NCI-H2196 treated with DMSO at 0.1 percent for 48 hours (cell line): Measurements from ENCODE around the gene PGAP3.
"Not testable (repeated sequence)": the region's sequence is repeated elsewhere in the genome, so short reads cannot be mapped to it uniquely, and the experiment has no call there.

Experiments
- DNase-seq: peaks from one replicate; lab custom pipeline; 2025; ENCODE audit not compliant: unreplicated experiment; lab: John Stamatoyannopoulos, UW

The PGAP3 gene, protein sequence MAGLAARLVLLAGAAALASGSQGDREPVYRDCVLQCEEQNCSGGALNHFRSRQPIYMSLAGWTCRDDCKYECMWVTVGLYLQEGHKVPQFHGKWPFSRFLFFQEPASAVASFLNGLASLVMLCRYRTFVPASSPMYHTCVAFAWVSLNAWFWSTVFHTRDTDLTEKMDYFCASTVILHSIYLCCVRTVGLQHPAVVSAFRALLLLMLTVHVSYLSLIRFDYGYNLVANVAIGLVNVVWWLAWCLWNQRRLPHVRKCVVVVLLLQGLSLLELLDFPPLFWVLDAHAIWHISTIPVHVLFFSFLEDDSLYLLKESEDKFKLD

DNA sequence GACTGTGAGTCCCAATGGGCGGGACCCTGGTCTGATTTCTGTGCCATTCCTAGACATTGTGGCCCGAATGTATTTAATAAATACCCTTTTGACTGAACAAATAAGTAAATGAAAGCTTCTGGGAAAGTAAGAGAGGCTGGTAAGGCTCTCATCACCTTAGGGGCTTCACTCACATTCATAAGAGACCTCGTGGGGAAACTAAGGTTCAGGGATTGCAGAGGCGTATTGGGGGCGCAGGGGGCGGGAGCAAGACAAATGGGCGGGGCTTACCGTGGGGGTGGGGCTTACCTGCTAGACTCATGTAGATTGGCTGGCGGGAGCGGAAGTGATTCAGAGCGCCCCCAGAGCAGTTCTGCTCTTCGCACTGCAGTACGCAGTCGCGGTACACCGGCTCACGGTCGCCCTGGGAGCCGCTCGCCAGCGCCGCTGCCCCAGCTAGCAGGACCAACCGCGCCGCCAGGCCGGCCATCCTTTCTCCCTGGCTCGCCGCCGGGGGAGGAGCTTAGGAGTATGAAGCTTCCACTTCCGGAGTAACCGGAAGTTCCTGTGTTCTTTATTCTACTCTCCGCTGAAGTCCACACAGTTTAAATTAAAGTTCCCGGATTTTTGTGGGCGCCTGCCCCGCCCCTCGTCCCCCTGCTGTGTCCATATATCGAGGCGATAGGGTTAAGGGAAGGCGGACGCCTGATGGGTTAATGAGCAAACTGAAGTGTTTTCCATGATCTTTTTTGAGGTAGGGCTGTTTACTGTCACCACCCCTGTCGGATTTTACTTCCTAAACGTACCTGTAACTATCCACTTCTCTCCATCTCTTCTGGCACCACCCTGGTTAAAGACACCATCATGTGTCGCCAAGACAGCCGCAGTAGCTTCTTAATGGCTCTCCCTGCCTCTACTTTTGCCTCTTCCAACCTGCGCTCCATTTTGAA, at the start of gene PGAP3:
Gene PGAP3, minus strand, starts transcription at position 512 of the 929 bp plus-strand sequence. Its CDS starts 43 bp downstream, at position 469.
- peak; percentile 82 for DNase-seq

DNA sequence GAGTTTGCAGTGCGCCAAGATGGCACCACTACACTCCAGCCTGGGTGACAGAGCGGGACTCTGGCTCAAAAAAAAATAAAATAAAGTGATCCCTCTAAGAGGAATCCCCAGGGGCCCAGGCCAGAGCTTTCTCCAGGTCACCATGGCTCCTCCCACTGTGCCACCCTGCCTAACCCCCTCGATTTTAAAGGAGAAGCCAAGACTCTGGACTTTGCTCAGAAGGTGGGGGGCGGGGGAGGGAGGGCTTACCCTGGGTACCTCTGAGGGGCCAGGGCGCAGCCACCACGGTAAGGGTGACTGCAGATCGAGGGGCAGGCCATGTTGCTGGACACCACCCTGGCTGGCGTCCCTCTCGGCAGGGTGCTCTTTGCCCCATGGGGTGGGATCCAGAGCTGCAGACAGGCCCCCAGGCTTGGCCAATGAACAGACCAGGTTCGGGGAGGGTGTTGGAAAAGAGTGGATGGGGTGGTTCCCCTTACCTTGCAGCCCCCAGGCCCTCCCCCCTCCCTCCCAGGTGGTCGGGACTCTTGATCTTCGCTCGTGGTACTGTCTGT, 49.4 kb upstream of the PGAP3 start:
- no peak for DNase-seq

DNA sequence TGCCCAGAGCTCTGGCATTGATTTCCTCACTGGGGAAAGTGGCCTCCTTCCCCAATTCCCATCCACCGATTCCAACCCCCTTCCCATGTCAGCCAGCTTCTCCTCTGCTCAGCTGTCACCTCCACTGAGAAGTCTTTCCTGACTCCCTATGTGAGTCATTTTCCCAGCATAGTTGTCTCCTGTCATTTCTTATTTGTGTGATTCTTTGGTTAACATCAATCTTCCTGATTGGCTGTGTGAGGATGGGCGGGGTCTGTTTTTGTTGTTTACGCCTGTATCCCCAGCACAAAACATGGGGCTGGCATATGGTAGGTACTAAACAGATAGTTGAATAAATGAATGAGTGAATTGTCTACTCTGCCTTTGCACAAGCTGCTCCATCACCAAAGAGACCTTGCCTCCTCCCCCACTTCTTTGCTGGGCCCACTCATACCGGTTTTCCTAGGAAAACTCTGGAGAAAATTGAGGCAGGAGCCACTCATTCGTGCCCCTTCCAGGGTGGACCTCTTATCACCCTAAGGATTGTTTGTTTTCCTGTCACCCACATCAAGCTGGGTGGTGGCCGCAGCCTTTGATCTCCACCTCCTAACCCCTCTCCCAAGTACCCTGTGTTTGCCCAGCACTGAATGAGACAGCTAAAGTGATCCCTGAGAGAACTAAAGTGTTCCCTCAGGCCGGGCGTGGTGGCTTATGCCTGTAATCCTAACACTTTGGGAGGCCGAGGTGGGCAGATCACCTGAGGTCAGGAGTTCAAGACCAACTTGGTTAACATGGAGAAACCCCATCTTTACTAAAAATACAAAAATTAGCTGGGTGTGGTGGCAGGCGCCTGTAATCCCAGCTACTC, 48.7 kb upstream of the PGAP3 start:
- no peak for DNase-seq

DNA sequence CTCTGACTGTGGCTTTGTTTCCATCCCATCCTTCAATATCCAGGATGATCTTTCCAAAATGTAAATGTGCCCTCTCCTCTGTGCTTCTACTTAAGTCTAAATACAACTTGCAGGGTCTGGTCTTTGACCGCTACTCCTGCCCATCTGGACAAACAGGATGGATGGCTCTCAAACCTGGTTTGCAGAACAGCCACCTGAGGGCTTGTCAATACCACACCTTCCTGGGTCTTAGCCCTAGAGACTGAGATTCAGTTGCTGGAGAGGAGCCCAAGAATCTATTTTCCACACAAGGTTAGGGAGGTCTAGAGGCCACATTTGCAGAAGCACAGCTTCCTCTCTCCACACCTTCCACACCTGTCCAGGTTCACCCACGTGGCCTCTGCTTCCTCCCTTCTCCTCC, 48.0 kb upstream of the PGAP3 start:
- no peak for DNase-seq

DNA sequence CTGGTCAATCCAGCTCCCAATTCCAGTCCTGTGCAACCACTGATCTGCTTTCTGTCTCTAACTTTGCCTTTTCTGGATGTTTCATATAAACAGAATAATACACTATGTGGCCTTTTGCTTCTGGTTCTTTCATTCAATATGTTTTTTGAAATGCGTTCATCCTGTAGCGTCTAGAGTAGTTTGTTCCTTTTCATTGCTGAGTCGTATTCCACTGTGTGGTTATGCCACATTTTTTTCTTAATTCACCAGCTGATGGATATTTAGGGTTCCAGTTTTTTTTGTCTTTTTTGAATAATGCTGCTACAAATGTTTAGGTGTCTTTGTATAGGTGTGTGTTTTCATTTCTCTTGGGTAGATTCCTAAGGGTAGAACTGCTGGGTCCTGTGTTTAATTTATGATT, 44.7 kb upstream of the PGAP3 start:
- no peak for DNase-seq

DNA sequence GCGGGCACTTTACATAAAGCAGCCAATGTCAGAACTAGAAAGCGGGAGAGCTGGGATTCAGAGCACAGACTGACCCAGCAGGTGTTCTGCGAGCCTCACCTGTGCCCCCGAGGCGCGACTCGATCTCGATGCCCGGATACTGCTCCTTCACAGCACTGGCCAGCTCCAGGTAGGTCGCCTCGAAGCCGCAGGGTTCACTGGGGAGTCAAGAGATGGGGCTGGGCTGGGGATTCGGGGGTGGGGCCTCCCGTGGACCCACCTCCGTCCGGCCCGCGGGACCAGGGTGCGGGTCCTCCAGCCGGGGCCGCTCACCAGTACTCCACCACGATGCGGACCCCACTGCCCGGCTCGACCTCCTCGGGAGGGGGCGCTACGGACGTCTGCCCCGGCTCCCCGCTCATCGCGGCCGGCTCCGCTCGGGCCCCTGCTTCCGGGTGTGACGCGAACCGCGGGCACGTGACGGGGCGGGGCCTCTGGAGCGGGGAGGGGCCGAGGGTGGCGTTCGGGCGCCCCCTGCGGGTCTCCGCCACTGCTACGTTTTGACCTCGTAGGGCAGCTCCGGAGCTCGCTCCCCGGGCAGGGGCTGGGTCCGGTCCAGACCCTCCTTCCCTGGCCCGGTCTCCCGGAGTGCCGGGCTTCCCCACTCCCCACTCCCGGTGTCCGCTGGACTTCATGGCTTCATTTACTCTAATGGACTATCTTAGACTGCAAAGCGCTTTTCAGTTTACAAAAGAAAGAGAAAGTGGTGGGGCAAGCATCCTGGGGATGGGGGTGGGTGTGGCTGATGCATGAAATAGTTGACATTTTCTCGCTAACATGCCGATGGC, 42.5 kb upstream of the PGAP3 start, which contains the start of gene MIEN1:
Gene MIEN1, minus strand, starts transcription at position 438 of the 827 bp plus-strand sequence. Its CDS starts 37 bp downstream, at position 401.
- peak; percentile 49 for DNase-seq

DNA sequence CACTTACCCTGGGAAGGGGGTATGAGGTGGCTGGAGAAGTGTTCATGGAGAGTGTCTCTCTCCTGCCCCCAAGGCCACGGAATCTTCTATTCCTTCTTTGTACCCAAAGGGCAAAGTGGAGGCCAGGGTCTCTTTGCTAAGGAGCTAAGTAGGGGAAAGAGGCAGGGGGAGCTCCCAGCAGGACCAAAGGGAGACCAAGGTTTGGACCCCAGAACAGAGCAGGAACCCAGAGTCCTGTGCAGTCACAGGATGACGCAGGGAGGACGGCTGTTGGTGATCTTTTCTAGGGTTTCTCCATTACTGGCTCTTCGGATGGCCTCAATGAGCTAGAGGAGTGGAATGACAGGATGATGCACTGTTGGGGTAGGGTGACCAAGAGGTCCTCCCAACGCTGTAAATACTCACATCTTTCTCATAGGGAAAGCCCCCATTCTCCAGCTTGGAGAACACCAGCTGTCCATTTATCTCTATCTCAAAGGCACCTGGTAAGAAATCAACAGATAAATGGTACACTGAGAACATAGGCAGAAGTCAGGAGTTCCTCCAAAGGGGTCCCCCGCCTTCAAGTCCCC, 41.5 kb upstream of the PGAP3 start:
- no peak for DNase-seq

DNA sequence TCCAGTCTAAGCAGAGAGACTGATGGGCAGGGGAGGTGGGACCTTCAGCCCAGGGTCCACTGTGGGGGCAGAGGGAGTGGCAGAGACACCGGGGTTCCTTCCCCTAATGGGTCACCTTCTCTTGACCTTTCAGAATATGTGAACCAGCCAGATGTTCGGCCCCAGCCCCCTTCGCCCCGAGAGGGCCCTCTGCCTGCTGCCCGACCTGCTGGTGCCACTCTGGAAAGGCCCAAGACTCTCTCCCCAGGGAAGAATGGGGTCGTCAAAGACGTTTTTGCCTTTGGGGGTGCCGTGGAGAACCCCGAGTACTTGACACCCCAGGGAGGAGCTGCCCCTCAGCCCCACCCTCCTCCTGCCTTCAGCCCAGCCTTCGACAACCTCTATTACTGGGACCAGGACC, 39.7 kb upstream of the PGAP3 start:
- DNase-seq = no peak

DNA sequence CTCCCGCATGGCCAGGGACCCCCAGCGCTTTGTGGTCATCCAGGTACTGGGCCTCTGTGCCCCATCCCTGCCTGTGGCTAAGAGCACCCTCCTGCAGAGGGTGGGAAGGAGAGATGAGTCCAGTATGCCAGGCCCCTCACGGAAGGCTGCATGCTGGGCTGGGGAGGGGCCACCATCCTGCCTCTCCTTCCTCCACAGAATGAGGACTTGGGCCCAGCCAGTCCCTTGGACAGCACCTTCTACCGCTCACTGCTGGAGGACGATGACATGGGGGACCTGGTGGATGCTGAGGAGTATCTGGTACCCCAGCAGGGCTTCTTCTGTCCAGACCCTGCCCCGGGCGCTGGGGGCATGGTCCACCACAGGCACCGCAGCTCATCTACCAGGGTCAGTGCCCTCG, 38.8 kb upstream of the PGAP3 start:
- DNase-seq = no peak

DNA sequence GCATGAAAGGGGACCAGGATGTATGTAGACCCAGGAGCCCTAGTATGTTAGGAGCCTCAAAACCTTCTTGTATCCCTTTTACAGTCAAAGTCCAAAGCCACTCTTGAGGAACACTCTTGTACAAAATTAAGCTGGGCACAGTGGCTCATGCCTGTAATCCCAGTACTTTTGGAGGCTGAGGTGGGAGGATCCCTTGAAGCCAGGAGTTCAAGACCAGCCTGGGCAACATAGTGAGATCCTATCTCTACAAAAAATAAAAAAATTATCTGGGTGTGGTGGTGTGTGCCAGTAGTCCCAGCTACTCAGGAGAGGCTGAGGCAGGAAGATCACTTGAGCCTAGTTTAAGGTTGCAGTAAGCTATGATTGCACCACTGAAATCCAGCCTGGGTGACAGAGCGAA, 38.1 kb upstream of the PGAP3 start:
- not testable (repeated sequence) for DNase-seq

DNA sequence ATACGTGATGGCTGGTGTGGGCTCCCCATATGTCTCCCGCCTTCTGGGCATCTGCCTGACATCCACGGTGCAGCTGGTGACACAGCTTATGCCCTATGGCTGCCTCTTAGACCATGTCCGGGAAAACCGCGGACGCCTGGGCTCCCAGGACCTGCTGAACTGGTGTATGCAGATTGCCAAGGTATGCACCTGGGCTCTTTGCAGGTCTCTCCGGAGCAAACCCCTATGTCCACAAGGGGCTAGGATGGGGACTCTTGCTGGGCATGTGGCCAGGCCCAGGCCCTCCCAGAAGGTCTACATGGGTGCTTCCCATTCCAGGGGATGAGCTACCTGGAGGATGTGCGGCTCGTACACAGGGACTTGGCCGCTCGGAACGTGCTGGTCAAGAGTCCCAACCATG, 36.9 kb upstream of the PGAP3 start:
- no peak for DNase-seq

DNA sequence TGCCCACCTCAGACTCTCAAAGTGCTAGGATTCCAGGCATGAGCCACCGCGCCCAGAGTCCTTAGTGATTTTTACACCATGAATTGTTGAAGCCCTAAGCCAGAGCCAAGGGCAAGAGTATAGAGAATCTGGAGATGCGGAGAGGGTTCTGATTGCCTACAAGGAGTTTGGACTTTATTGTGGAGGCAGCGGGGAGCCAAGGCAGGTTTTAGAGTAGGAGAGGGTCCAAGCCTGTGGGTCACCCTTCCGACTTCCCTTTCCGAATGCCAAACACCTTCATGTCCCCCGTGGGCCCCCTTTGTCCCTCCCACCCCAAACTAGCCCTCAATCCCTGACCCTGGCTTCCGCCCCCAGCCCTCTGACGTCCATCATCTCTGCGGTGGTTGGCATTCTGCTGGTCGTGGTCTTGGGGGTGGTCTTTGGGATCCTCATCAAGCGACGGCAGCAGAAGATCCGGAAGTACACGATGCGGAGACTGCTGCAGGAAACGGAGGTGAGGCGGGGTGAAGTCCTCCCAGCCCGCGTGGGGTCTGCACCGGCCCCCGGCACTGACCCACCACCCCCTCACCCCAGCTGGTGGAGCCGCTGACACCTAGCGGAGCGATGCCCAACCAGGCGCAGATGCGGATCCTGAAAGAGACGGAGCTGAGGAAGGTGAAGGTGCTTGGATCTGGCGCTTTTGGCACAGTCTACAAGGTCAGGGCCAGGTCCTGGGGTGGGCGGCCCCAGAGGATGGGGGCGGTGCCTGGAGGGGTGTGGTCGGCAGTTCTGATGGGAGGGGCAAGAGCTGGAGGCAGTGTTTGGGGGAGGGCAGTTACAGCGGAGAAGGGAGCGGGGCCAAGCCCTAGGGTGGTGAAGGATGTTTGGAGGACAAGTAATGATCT, 35.4 kb upstream of the PGAP3 start:
- no peak for DNase-seq

DNA sequence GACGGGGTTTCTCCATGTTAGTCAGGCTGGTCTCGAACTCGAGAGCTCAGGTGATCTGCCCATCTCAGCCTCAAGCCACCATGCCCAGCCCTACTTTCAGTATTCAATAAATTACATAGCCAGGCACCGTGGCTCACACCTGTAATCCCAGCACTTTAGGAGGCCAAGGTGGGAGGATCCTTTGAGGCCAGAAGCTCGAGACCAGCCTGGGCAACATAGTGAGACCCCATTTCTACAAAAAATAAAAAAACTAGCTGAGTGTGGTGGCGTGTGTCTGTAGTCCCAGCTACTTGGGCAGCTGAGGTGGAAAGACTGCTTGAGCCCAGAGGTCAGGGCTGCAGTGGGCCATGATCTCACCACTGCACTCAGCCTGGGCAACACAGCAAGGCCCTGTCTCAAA, 34.2 kb upstream of the PGAP3 start:
- no peak for DNase-seq

DNA sequence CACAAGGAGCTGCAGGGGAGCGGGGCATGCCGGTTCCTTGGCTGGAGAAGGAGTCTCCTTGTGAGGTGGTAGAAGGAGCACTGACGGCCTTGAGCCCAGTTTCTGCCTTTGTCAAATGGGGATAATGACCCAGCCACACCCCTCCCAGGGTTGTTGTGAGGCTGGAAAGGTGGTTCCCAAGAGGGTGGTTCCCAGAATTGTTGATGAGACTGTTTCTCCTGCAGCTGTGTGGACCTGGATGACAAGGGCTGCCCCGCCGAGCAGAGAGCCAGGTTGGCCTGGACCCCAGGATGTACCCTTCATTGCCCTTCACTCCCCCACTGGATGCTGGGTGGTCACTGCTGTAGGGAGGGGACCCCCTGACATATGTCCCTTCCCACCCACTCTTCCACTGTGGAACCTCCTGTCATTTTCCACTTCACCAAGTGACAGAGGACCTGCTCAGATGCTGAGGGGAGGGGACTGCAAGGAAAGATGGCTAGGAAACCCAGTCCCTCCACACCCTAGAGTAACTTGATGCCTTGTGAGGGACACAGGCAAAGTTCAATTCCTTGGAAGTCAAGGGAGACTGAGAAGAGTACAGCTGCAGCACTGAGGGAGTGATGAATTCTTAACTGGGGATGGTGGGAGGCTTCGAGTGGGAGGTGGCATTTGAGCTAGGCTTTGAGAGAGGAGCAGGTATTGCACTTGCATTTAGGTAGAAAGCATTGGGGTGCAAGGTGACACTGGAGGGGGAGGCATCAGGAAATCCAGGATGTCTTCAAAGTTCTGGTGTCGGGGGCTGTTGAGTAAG, 31.9 kb upstream of the PGAP3 start:
- DNase-seq = no peak

DNA sequence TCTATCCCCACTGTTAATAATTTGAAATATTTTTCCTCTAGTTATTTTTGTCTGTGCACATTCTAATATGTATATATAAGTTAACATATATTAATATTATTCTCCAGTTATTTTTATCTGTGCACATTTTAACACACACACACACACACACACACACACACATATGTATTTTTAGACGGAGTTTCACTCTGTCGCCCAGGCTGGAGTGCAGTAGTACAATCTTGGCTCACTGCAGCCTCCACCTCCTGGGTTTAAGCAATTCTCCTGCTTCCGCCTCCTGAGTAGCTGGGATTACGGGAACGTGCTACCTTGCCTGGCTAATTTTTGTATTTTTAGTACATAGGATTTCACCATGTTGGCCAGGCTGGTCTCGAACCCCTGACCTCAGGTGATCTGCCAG, 29.8 kb upstream of the PGAP3 start:
- no peak for DNase-seq

DNA sequence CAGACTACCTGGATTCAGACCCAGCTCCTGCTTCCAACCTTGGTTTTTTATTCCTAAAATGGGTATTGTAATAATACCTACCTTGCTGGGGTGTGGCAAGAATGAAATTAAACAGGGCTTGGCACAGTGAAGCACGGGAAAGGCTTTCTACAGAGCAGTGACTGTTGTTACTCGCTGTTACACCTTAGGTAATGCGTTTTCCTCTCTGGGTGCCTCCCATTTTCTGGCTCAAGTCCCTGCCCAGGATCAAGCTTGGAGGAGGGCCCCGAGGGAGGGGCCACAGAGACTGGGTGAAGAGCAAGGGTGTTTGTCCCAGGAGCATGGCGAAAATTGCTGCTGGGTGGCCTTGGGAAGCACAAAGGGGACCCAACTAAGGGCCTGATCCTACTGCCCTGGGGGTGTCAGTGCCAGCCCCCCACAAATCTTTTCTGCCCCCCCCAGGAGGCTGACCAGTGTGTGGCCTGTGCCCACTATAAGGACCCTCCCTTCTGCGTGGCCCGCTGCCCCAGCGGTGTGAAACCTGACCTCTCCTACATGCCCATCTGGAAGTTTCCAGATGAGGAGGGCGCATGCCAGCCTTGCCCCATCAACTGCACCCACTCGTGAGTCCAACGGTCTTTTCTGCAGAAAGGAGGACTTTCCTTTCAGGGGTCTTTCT, 29.2 kb upstream of the PGAP3 start:
- DNase-seq = no peak

DNA sequence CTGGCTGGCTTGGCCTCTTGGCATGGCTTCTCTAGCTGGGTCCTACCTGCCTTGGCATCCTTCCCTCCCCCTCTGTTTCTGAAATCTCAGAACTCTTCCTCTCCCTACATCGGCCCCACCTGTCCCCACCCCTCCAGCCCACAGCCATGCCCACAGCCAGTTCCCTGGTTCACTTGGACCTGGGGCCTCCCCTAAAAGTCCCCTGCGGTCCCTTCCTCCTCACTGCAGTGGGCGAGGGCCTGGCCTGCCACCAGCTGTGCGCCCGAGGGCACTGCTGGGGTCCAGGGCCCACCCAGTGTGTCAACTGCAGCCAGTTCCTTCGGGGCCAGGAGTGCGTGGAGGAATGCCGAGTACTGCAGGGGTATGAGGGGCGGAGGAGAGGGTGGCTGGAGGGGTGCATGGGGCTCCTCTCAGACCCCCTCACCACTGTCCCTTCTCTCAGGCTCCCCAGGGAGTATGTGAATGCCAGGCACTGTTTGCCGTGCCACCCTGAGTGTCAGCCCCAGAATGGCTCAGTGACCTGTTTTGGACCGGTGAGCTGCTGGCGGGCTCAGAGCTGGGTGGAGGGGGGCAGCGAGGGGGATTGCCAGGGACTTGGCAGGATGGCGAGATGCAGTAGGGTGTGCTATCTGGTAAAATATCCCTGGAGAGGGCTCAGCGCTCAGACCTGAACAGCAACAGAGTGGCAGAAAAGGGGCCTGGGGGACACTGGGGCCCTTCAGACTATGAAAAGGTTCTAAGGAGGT, 28.4 kb upstream of the PGAP3 start:
- no peak for DNase-seq
